NCI-H526 (cell line): ENCODE data around the gene MTHFSD.
"Not testable (repeated sequence)": the region's sequence is repeated elsewhere in the genome, so short reads cannot be mapped to it uniquely, and the experiment has no call there.

Source experiments
- DNase-seq, 2 experiments: peaks; one replicate each; lab custom pipeline; 2025; lab: John Stamatoyannopoulos, UW

MTHFSD gene

GRCh38 chr16:86554917-86555703 is at the start of gene MTHFSD:
Gene MTHFSD, minus strand, starts transcription at chr16:86555235. Its CDS starts 51 bp downstream, at chr16:86555184.
- DNase-seq = peak; percentile 51 to 88

GRCh38 chr16:86604436-86605193 is 49.6 kb upstream of the MTHFSD start:
- DNase-seq = no peak

- DNase-seq = no peak
Observed at GRCh38 chr16:86602521-86602920, 47.5 kb upstream of the MTHFSD start.

GRCh38 chr16:86601356-86601755 is 46.3 kb upstream of the MTHFSD start:
- no peak for DNase-seq

- no peak for DNase-seq
Observed at GRCh38 chr16:86598607-86599565, 43.9 kb upstream of the MTHFSD start.

GRCh38 chr16:86597880-86598606 is 43.0 kb upstream of the MTHFSD start:
- no peak for DNase-seq

- no peak for DNase-seq
Observed at GRCh38 chr16:86597126-86597879, 42.3 kb upstream of the MTHFSD start.

GRCh38 chr16:86595983-86596605 is 41.1 kb upstream of the MTHFSD start:
- DNase-seq = no peak

- no peak for DNase-seq
Observed at GRCh38 chr16:86594721-86595120, 39.7 kb upstream of the MTHFSD start.

GRCh38 chr16:86593913-86594620 is 39.0 kb upstream of the MTHFSD start:
- no peak for DNase-seq

- DNase-seq = no peak
Observed at GRCh38 chr16:86591270-86591669, 36.2 kb upstream of the MTHFSD start.

GRCh38 chr16:86590501-86591144 is 35.6 kb upstream of the MTHFSD start:
- no peak for DNase-seq

GRCh38 chr16:86587955-86588354 is 32.9 kb upstream of the MTHFSD start:
- DNase-seq = not testable (repeated sequence)

GRCh38 chr16:86587487-86587886 is 32.5 kb upstream of the MTHFSD start:
- no peak for DNase-seq

- DNase-seq = no peak
Observed at GRCh38 chr16:86585821-86586611, 31.0 kb upstream of the MTHFSD start.

- no peak for DNase-seq
Observed at GRCh38 chr16:86584726-86585721, 30.0 kb upstream of the MTHFSD start.
